H1 (cell line): Measurements from ENCODE around the gene ARHGAP10. TPM values are rescaled to one million over a fixed set of nuclear protein-coding genes. Genes with fewer than 3 reads are reported as not detected.

ENCODE experiments used
- CTCF ChIA-PET: fragments of 300-600 bp; sonication (Branson Sonifier 250); formaldehyde crosslinking; loops from one replicate; lab custom pipeline; 2021; ENCODE audit not compliant: partially characterized antibody; lab: Charles Lee
- POLR2A ChIA-PET: fragments of 300-600 bp; sonication (Branson Sonifier 250); formaldehyde crosslinking; loops from one replicate; lab custom pipeline; 2021; ENCODE audit warnings: inconsistent platforms; ENCODE audit not compliant: partially characterized antibody; lab: Charles Lee
- DNase-seq, 2 experiments: peaks; one replicate each; pipeline versions ENCODE4 v3.0.0 to v3.0.0-alpha.2; 2010 to 2022; ENCODE audit warnings: low spot score in 2 of 2, low read depth in 1 of 2, mixed read lengths in 1 of 2
- FAIRE-seq: peaks from 2 replicates; lab custom pipeline; 2011; peaks lifted over from hg19 to GRCh38; lab: Jason Lieb, UNC
- H2AFZ ChIP-seq: 2 replicates; pipeline ENCODE4 v1.8.1; 2012; ENCODE audit warnings: low read length, inconsistent platforms
- H2AK5ac ChIP-seq: 2 replicates; pipeline ENCODE4 v1.6.1; 2013; ENCODE audit warnings: low read depth, low read length
- H2BK120ac ChIP-seq: replicated peaks from 2 replicates; pipeline ENCODE3; 2013; ENCODE audit warnings: low read depth, low read length, inconsistent platforms
- H2BK12ac ChIP-seq: 2 replicates; pipeline ENCODE4 v1.6.1; 2013; ENCODE audit warnings: low read depth, low read length
- H2BK15ac ChIP-seq: 2 replicates; pipeline ENCODE4 v1.6.1; 2013; ENCODE audit warnings: low read length
- H2BK20ac ChIP-seq: 2 replicates; pipeline ENCODE4 v1.6.1; 2013; ENCODE audit warnings: low read length
- H2BK5ac ChIP-seq: 2 replicates; pipeline ENCODE4 v1.6.1; 2013; ENCODE audit warnings: low read depth, low read length
- H3K14ac ChIP-seq: 2 replicates; pipeline ENCODE4 v1.6.1; 2013; ENCODE audit warnings: inconsistent platforms; ENCODE audit not compliant: insufficient read length
- H3K18ac ChIP-seq: 2 replicates; pipeline ENCODE4 v1.6.1; 2013; ENCODE audit warnings: low read length; ENCODE audit errors: extremely low read depth
- H3K23ac ChIP-seq: 2 replicates; pipeline ENCODE4 v1.6.1; 2013; ENCODE audit warnings: inconsistent platforms; ENCODE audit not compliant: insufficient read length
- H3K23me2 ChIP-seq: 2 replicates; pipeline ENCODE4 v1.6.1; 2013; ENCODE audit warnings: low read depth, low read length
- H3K27ac ChIP-seq: 2 replicates; pipeline ENCODE4 v1.6.1; 2011; ENCODE audit warnings: low read depth, low read length, inconsistent platforms
- H3K27me3 ChIP-seq, 4 experiments: replicated peaks in 1 of 4; 1 replicate in 1 of 4; 2 replicates in 3 of 4; pipeline versions ENCODE4 v1.6.1 to v1.8.1; 2011 to 2013; ENCODE audit warnings: low read length in 3 of 4, mild to moderate bottlenecking in 3 of 4, inconsistent platforms in 2 of 4, mixed read lengths in 2 of 4, moderate library complexity in 1 of 4; ENCODE audit not compliant: control insufficient read depth in 3 of 4, insufficient read depth in 3 of 4; ENCODE audit errors: extremely low read depth in 1 of 4
- H3K36me3 ChIP-seq, 4 experiments: 2 replicates each; pipeline versions ENCODE4 v1.6.1 to v1.8.1; 2011 to 2013; ENCODE audit warnings: mild to moderate bottlenecking in 4 of 4, low read length in 3 of 4, moderate library complexity in 2 of 4, control low read depth in 1 of 4, inconsistent platforms in 1 of 4; ENCODE audit not compliant: insufficient read depth in 4 of 4, control insufficient read depth in 2 of 4
- H3K4ac ChIP-seq: replicated peaks from 2 replicates; pipeline ENCODE3; 2013; ENCODE audit warnings: low read length, low read depth, mixed read lengths, inconsistent platforms; ENCODE audit not compliant: insufficient read length
- H3K4me1 ChIP-seq, 4 experiments: replicated peaks in 1 of 4; 1 replicate in 1 of 4; 2 replicates in 3 of 4; pipeline versions ENCODE4 v1.6.1 to v1.8.1; 2011 to 2013; ENCODE audit warnings: low read length in 3 of 4, inconsistent platforms in 2 of 4, mixed read lengths in 1 of 4; ENCODE audit not compliant: insufficient read depth in 4 of 4, control insufficient read depth in 3 of 4
- H3K4me2 ChIP-seq, 2 experiments: 2 replicates each; pipeline versions ENCODE4 v1.6.1 to v1.8.1; 2011 to 2013; ENCODE audit warnings: low read depth in 2 of 2, low read length in 2 of 2, control low read depth in 1 of 2, inconsistent platforms in 1 of 2, mild to moderate bottlenecking in 1 of 2; ENCODE audit not compliant: insufficient read depth in 1 of 2
- H3K4me3 ChIP-seq, 4 experiments: fragments of 200-600, 300-600 bp in 1 of 4; sonication (generic), shearing (Covaris generic), sonication (Bioruptor Twin) in 1 of 4; 2 replicates each; pipeline versions ENCODE4 v1.5.1 to v1.8.1; 2011 to 2016; ENCODE audit warnings: low read length in 4 of 4, low read depth in 3 of 4, control low read depth in 2 of 4, inconsistent platforms in 2 of 4, mild to moderate bottlenecking in 2 of 4, mixed read lengths in 1 of 4, moderate library complexity in 1 of 4; ENCODE audit not compliant: insufficient read depth in 2 of 4; ENCODE audit errors: extremely low read depth in 1 of 4
- H3K56ac ChIP-seq: replicated peaks from 2 replicates; pipeline ENCODE3; 2013; ENCODE audit warnings: low read depth, mild to moderate bottlenecking, mixed read lengths, low read length, inconsistent platforms; ENCODE audit not compliant: insufficient read length
- H3K79me1 ChIP-seq: 2 replicates; pipeline ENCODE4 v1.6.1; 2013; ENCODE audit warnings: low read depth, low read length, control low read depth
- H3K79me2 ChIP-seq, 2 experiments: 2 replicates each; pipeline versions ENCODE4 v1.6.1 to v1.8.1; 2012 to 2013; ENCODE audit warnings: low read length in 2 of 2, mild to moderate bottlenecking in 2 of 2, inconsistent platforms in 1 of 2; ENCODE audit not compliant: insufficient read depth in 2 of 2, control insufficient read depth in 1 of 2
- H3K9ac ChIP-seq, 4 experiments: replicated peaks in 1 of 4; 1 replicate in 1 of 4; 2 replicates in 3 of 4; pipeline versions ENCODE4 v1.6.1 to v1.8.1; 2011 to 2013; ENCODE audit warnings: low read depth in 3 of 4, low read length in 3 of 4, control low read depth in 2 of 4, mild to moderate bottlenecking in 2 of 4, moderate library complexity in 2 of 4, inconsistent platforms in 1 of 4; ENCODE audit errors: extremely low read depth in 1 of 4
- H3K9me3 ChIP-seq, 2 experiments: 2 replicates each; pipeline versions ENCODE4 v1.6.1 to v1.8.1; 2012 to 2013; ENCODE audit warnings: mild to moderate bottlenecking in 2 of 2, moderate library complexity in 2 of 2, control low read depth in 1 of 2, inconsistent platforms in 1 of 2, low read depth in 1 of 2, low read length in 1 of 2, mixed read lengths in 1 of 2; ENCODE audit not compliant: insufficient read depth in 2 of 2
- H4K20me1 ChIP-seq, 2 experiments: replicated peaks in 1 of 2; 2 replicates each; pipeline versions ENCODE3 to v1.8.1; 2011 to 2013; ENCODE audit warnings: inconsistent platforms in 2 of 2, low read length in 2 of 2, mild to moderate bottlenecking in 1 of 2; ENCODE audit not compliant: insufficient read depth in 2 of 2, control insufficient read depth in 1 of 2
- H4K5ac ChIP-seq: 2 replicates; pipeline ENCODE4 v1.6.1; 2013; ENCODE audit warnings: low read length, low read depth, mixed read lengths, inconsistent platforms; ENCODE audit not compliant: insufficient read length
- H4K8ac ChIP-seq: 2 replicates; pipeline ENCODE4 v1.8.0; 2013; ENCODE audit warnings: mild to moderate bottlenecking, moderate library complexity, low read length, inconsistent platforms; ENCODE audit not compliant: insufficient read depth; ENCODE audit errors: extremely low read depth
- H4K91ac ChIP-seq: replicated peaks from 2 replicates; pipeline ENCODE3; 2013; ENCODE audit warnings: low read length, mixed read lengths, inconsistent platforms; ENCODE audit not compliant: insufficient read length
- CTBP2 ChIP-seq: IDR thresholded peaks from 2 replicates; pipeline ENCODE4 v1.7.0; 2011; ENCODE audit warnings: borderline replicate concordance, mild to moderate bottlenecking, moderate library complexity, mixed read lengths, low read length; ENCODE audit not compliant: insufficient read depth, insufficient read length
- EGR1 ChIP-seq: IDR thresholded peaks from 2 replicates; pipeline ENCODE4 v1.6.1; 2011; ENCODE audit warnings: low read depth, low read length, borderline replicate concordance
- EP300 ChIP-seq, 2 experiments: IDR thresholded peaks; 1 replicate in 1 of 2; 2 replicates in 1 of 2; pipeline ENCODE4 v1.6.1; 2011 to 2012; ENCODE audit warnings: low read depth in 2 of 2, low read length in 2 of 2, mild to moderate bottlenecking in 2 of 2, borderline replicate concordance in 1 of 2, inconsistent platforms in 1 of 2, moderate library complexity in 1 of 2
- GABPA ChIP-seq: IDR thresholded peaks from 2 replicates; pipeline ENCODE4 v1.6.1; 2011; ENCODE audit warnings: mild to moderate bottlenecking, low read length, moderate library complexity, borderline replicate concordance; ENCODE audit not compliant: insufficient read depth
- HDAC2 ChIP-seq, 2 experiments: fragments of 300-600 bp in 1 of 2; sonication (generic) in 1 of 2; IDR thresholded peaks; 2 replicates each; pipeline ENCODE4 v1.6.1; 2011 to 2012; ENCODE audit warnings: low read depth in 2 of 2, low read length in 2 of 2, mild to moderate bottlenecking in 2 of 2, moderate library complexity in 2 of 2, borderline replicate concordance in 1 of 2, inconsistent platforms in 1 of 2
- KDM5A ChIP-seq: fragments of 200-600 bp; IDR thresholded peaks from 2 replicates; pipeline ENCODE4 v1.7.1; 2012; ENCODE audit warnings: mild to moderate bottlenecking, low read length, inconsistent platforms, mixed read lengths
- MAX ChIP-seq: IDR thresholded peaks from 2 replicates; pipeline ENCODE4 v1.6.1; 2012; ENCODE audit warnings: inconsistent platforms
- SIRT6 ChIP-seq: IDR thresholded peaks from one replicate; pipeline ENCODE4 v1.7.1; 2012; ENCODE audit warnings: low read length, inconsistent platforms
- SP1 ChIP-seq: IDR thresholded peaks from 2 replicates; pipeline ENCODE4 v1.6.1; 2011; ENCODE audit warnings: low read depth, low read length
- SP2 ChIP-seq: IDR thresholded peaks from 2 replicates; pipeline ENCODE4 v1.6.1; 2012; ENCODE audit warnings: mild to moderate bottlenecking, low read length, inconsistent platforms
- TAF1 ChIP-seq: IDR thresholded peaks from 2 replicates; pipeline ENCODE4 v1.6.1; 2011; ENCODE audit warnings: mild to moderate bottlenecking, low read depth, low read length
- TBP ChIP-seq: IDR thresholded peaks from 2 replicates; pipeline ENCODE4 v1.6.1; 2011; ENCODE audit warnings: low read depth, low read length, improper control_type of control experiment
- WGBS, 2 experiments: shearing (Covaris generic) in 1 of 2; methylation state at CpG; one replicate each; pipeline versions ENCODE4 v1.1.6 to v1.1.7; 2013 to 2015; ENCODE audit warnings: low lambda C conversion rate in 2 of 2, mixed read lengths in 2 of 2, inconsistent platforms in 1 of 2, low coverage in 1 of 2, missing lambda C conversion rate in 1 of 2; ENCODE audit not compliant: insufficient replicate concordance in 2 of 2, insufficient coverage in 1 of 2, insufficient read length in 1 of 2; ENCODE audit errors: extremely low coverage in 1 of 2, missing lambda C conversion rate in 1 of 2; 5-methylcytosine and 5-hydroxymethylcytosine counted together
- polyA plus RNA-seq, 7 experiments: library from polyadenylated mRNA; depleted of rRNA in 3 of 7; stranded (reverse) in 5 of 7; unstranded in 2 of 7; fragments of >200 nt in 5 of 7; fragments of 200-250 nt in 2 of 7; gene quantifications; 1 replicate in 5 of 7; 2 replicates in 1 of 7; 4 replicates in 1 of 7; pipeline versions ENCODE4 v1.2.1 to v1.2.3, GENCODE V29; 2011 to 2013; ENCODE audit warnings: missing spikeins in 2 of 7, mixed read lengths in 2 of 7
- total RNA-seq: library from RNA; stranded (reverse); fragmentation: NEBNext Ultra II Directional; extraction: Animal tissue kit (Norgen Biotek cat#: 25700); gene quantifications from 2 replicates; pipeline ENCODE4 v1.2.1, GENCODE V29; 2021

ARHGAP10 gene
- total and polyA plus RNA-seq, 2 of the 8 experiments (the other 6 are each of a cell fraction or from before 2014, with no cell fraction given): 3.7 to 6.1 TPM

DNA sequence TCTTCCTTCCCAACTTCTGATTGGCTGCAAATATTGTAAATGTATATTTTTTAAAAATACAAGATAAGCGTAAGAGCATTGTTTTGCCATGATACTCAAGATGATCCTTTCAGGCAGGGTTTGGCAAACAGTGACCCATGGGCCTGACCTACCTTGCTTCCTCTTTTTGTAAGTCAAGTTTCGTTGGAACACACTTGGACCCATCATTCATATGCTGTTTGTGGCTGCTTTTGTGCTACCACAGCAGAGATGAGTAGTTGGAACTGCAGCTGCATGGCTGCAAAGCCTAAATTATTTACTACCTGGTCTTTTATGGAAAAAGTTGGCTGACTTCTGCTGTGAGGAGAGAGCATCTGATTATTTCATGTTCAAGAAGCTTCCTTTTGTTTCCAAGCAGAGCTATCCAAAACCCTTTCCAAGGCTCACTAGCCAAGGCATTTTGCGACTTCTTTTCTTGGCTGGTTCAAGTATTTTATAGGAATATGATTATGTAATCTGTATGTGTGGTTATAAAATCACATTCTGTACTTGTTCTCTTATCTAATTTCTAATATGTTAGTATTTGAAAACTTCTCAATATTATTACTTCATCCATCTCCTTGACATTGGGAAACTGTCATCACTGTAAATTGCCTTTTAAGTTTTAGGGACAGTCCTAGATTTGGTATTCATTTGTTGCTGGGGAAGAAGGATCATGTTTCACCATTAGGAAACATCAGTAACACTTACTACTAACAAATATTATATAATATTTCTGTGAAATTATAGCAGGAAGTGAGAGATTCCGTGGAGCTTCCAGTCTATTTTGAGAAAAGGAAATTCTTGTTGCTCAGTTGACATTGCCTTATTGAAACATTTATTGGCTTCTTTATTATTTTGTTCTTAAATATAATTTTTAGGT lies 109.2 kb downstream of the ARHGAP10 start:
- Histone ChIP-seq H3K18ac (no peak overlapping the region), H3K79me1 (no peaks in the 10 kb centered on the region), H2BK15ac (no peak overlapping the region), H3K27me3 (no peaks in the 10 kb centered on the region), H3K9me3 (no peaks in the 10 kb centered on the region), H4K5ac (no peak overlapping the region), H4K91ac (no peak overlapping the region), H3K9ac (no peak overlapping the region), H4K8ac (no peak overlapping the region), H2BK5ac (no peak overlapping the region), H3K14ac (no peak overlapping the region), H2AK5ac (no peak overlapping the region), H4K20me1 (no peaks in the 10 kb centered on the region), H3K4me3 (no peak overlapping the region), H2AFZ (no peak overlapping the region), H2BK12ac (no peak overlapping the region), H3K23ac (no peak overlapping the region), H3K4ac (no peak overlapping the region), H2BK20ac (no peak overlapping the region), H3K4me2 (no peak overlapping the region), H3K79me2 (no peaks in the 10 kb centered on the region), H3K27ac (no peak overlapping the region), H3K36me3 (no peaks in the 10 kb centered on the region), H3K56ac (no peak overlapping the region), H3K4me1 (peaks cover 0 to 8% (median under 1%) of the 10 kb centered on the region in 4 experiments; a peak in 2 of 7 replicates), H3K23me2 (no peaks in the 10 kb centered on the region), H2BK120ac (no peak overlapping the region)
- FAIRE-seq (no peak), DNase-seq (no peak)
- POLR2A ChIA-PET: no interaction called here
- CTCF ChIA-PET: interaction anchor here (0.8 to 6.5 kb wide), 6 partner anchors 10 to 132 kb away, joined by 3 to 20 read pairs (median 6); no protein-coding TSS in a partner anchor
- WGBS, 2 experiments: 85% methylated on average over 4 of the region's 4 CpGs; no CpG with 5 or more reads in 1 of the 2 experiments
- TF ChIP-seq HDAC2 (IDR thresholded peaks at IDR 0.05; ENCODE audit: borderline replicate concordance in 1 of 2, low read depth in 2 of 2, low read length in 2 of 2): no peak
- TF ChIP-seq KDM5A: no peak
- TF ChIP-seq SIRT6: no peak
- TF ChIP-seq EGR1: no peak
- TF ChIP-seq TAF1: no peak
- TF ChIP-seq CTBP2: no peak
- no peak for TF ChIP-seq GABPA
- TF ChIP-seq MAX: no peak
- TF ChIP-seq SP1: no peak
- TF ChIP-seq TBP: no peak
- TF ChIP-seq EP300 (IDR thresholded peaks at IDR 0.05; ENCODE audit: borderline replicate concordance in 1 of 2, low read depth in 2 of 2, low read length in 2 of 2): no peak
- no peak for TF ChIP-seq SP2
